Karpas-422 (cell line): ENCODE results near the gene TBC1D28. TPM values are rescaled to one million over a fixed set of nuclear protein-coding genes. Genes with fewer than 3 reads are reported as not detected.
"Not testable (repeated sequence)": the region's sequence is repeated elsewhere in the genome, so short reads cannot be mapped to it uniquely, and the experiment has no call there.

Source experiments
- DNase-seq: peaks from one replicate; pipeline ENCODE4 v3.0.0-alpha.2; 2015
- H2AFZ ChIP-seq: fragments of 200-600 bp; sonication (generic); 2 replicates; pipeline ENCODE4 v1.6.1; 2014; ENCODE audit warnings: antibody characterized with exemption, low read length, mixed read lengths
- H3K27ac ChIP-seq: fragments of 200-600 bp; sonication (generic); 2 replicates; pipeline ENCODE4 v1.5.1; 2014; ENCODE audit warnings: mild to moderate bottlenecking, low read length, moderate library complexity
- H3K27me3 ChIP-seq: fragments of 200-600 bp; sonication (generic); 2 replicates; pipeline ENCODE4 v1.6.1; 2014; ENCODE audit warnings: low read length, mixed read lengths
- H3K36me3 ChIP-seq: fragments of 200-600 bp; sonication (generic); 2 replicates; pipeline ENCODE4 v1.6.1; 2014; ENCODE audit warnings: low read length, mixed read lengths; ENCODE audit not compliant: insufficient read depth
- H3K4me1 ChIP-seq: fragments of 200-600 bp; sonication (generic); 2 replicates; pipeline ENCODE4 v1.6.1; 2014; ENCODE audit warnings: mild to moderate bottlenecking, low read length, mixed read lengths
- H3K4me2 ChIP-seq: fragments of 200-600 bp; sonication (generic); 2 replicates; pipeline ENCODE4 v1.6.1; 2014; ENCODE audit warnings: low read length, low read depth, mild to moderate bottlenecking; ENCODE audit not compliant: poor library complexity, severe bottlenecking
- H3K4me3 ChIP-seq: fragments of 200-600 bp; sonication (generic); 2 replicates; pipeline ENCODE4 v1.5.1; 2014; ENCODE audit warnings: mild to moderate bottlenecking, antibody characterized with exemption, low read length, mixed read lengths
- H3K79me2 ChIP-seq: fragments of 200-600 bp; sonication (generic); 2 replicates; pipeline ENCODE4 v1.6.1; 2014; ENCODE audit warnings: mild to moderate bottlenecking, low read length, mixed read lengths
- H3K9ac ChIP-seq: fragments of 200-600 bp; sonication (generic); 2 replicates; pipeline ENCODE4 v1.6.0; 2014; ENCODE audit warnings: low read length
- H3K9me2 ChIP-seq: fragments of 200-600 bp; sonication (generic), shearing (Covaris generic); replicated peaks from 2 replicates; pipeline ENCODE4 v1.6.0; 2014; ENCODE audit warnings: mild to moderate bottlenecking, low read length, moderate library complexity; ENCODE audit not compliant: insufficient read depth
- H3K9me3 ChIP-seq: fragments of 300-700, 200-600 bp; sonication (generic); 2 replicates; pipeline ENCODE4 v1.6.1; 2014; ENCODE audit warnings: low read length, mixed read lengths
- H4K20me1 ChIP-seq: fragments of 200-600 bp; sonication (generic); 2 replicates; pipeline ENCODE4 v1.6.1; 2014; ENCODE audit warnings: mild to moderate bottlenecking, antibody characterized with exemption, low read length, low read depth; ENCODE audit not compliant: insufficient read depth
- total RNA-seq: library from RNA; depleted of rRNA; stranded (reverse); fragments of >200 nt; shearing (Covaris generic); gene quantifications from 2 replicates; pipeline ENCODE4 v1.2.3, GENCODE V29; 2014; ENCODE audit warnings: low replicate concordance; rRNA removed

TBC1D28 gene
- not detected in 2 replicates for total RNA-seq

GRCh38 chr17:18644291-18644690 lies at the start of gene TBC1D28:
TSS of gene TBC1D28 (minus strand) at chr17:18644391. CDS start at chr17:18641352, 3,039 bp downstream.
- not testable (repeated sequence) for H2AFZ ChIP-seq, DNase-seq, H3K27ac ChIP-seq, H4K20me1 ChIP-seq, H3K9ac ChIP-seq, H3K79me2 ChIP-seq, H3K4me3 ChIP-seq, H3K27me3 ChIP-seq, H3K9me3 ChIP-seq, H3K36me3 ChIP-seq, H3K4me2 ChIP-seq, H3K4me1 ChIP-seq, H3K9me2 ChIP-seq

- H3K9me3 ChIP-seq, H3K27me3 ChIP-seq, H3K9me2 ChIP-seq, H3K79me2 ChIP-seq, H3K4me1 ChIP-seq, H3K27ac ChIP-seq, H4K20me1 ChIP-seq, H3K36me3 ChIP-seq: not testable (repeated sequence)
- Histone ChIP-seq H3K9ac (peak overlapping the region; percentile 80), H3K4me2 (peak overlapping the region; percentile 63), H3K4me3 (peak overlapping the region; percentile 69), H2AFZ (peak overlapping the region; percentile 71; the same call in 1 of the 2 replicates)
- peak; percentile 44 for DNase-seq
Observed at GRCh38 chr17:18682668-18683067, 38.5 kb upstream of the TBC1D28 start.

DNA sequence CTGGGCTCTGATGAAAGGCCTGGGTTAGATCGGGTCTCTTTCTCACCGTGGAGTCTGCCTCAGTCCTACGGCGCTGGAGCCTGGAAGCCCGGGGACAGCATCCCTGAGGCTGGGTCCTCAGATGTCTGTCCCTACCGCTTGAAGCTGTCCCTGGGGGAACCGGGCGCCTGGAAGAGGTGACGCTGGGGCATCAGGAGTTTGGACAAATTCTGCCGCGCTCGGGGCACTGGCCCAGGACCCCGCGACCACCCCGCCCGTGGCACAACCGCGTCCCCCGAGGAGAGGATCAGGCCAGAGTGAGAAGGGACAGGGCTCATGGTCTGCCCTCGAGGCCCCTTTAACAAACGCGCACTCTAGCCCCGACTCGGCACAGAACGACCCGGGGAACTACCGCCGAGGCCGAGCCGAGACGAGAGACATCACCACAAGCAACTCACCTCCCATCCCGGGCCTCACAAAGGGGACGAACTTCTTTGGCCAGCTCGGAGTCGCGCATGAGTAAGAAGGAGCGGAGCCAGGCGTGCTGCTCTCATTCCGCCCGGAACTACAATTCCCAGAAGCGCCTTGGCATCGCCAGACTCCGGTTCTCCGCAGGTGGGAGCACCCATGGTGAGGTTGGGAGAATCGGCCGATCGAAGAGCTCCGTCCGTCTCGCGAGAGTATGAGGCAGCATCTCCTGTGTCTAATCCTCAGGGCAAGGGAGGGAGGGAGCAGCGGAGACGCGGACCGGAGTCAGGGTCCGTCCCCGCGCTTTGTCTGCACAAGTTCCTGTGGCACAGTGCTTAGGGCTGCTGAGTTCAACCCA lies 37.8 kb upstream of the TBC1D28 start, which contains the start of gene FOXO3B:
TSS of gene FOXO3B (minus strand) at position 548 of the 805 bp plus-strand sequence. CDS start 663 bp downstream, outside the sequence.
- Histone ChIP-seq H3K9ac (peak within 1 kb of the TSS; percentile 80), H2AFZ (peak within 1 kb of the TSS; percentile 75), H3K4me2 (peak within 1 kb of the TSS; percentile 63), H3K4me3 (peak within 1 kb of the TSS; percentile 69)
- not testable (repeated sequence) for H3K79me2 ChIP-seq, H3K9me2 ChIP-seq, H3K27me3 ChIP-seq, H3K9me3 ChIP-seq, H3K27ac ChIP-seq, H3K4me1 ChIP-seq, H3K36me3 ChIP-seq, H4K20me1 ChIP-seq
- DNase-seq, result peak; percentile 97

GRCh38 chr17:18677381-18677780 lies 33.2 kb upstream of the TBC1D28 start:
- H3K27me3 ChIP-seq, result not testable (repeated sequence)

DNA sequence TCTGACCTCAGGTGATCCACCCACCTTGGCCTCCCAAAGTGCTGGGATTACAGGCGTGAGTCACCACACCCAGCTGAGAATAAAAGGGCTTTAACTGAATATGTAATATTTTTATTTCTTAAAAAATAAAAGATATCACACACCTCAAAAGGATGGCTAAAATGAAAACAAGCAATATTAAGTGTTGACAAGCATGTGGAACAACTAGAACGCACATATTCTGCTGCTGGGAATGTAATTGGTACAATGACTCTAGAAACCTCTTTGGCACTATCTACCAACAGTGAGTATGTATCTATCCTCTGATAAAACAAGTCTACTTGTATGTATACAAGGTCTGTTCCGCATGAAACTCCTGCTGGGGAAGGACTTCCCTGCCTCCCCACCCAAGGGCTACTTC lies 32.7 kb upstream of the TBC1D28 start:
- not testable (repeated sequence) for DNase-seq, H3K27ac ChIP-seq, H3K9ac ChIP-seq, H3K4me3 ChIP-seq, H3K27me3 ChIP-seq, H3K4me2 ChIP-seq, H3K9me3 ChIP-seq, H3K79me2 ChIP-seq, H2AFZ ChIP-seq, H3K4me1 ChIP-seq, H4K20me1 ChIP-seq, H3K9me2 ChIP-seq
- H3K36me3 ChIP-seq, result peaks cover 13% of the 10 kb centered on the region

More at GRCh38 chr17:18677381-18677780, 33.2 kb upstream of the TBC1D28 start:
- not testable (repeated sequence) for H3K9me3 ChIP-seq, H3K9me2 ChIP-seq, H3K4me1 ChIP-seq, H3K9ac ChIP-seq, H2AFZ ChIP-seq, H3K79me2 ChIP-seq, H3K4me3 ChIP-seq, H4K20me1 ChIP-seq, H3K4me2 ChIP-seq, DNase-seq, H3K27ac ChIP-seq
- H3K36me3 ChIP-seq, result peaks cover 13% of the 10 kb centered on the region

GRCh38 chr17:18672395-18673227 lies 28.4 kb upstream of the TBC1D28 start:
- H3K79me2 ChIP-seq, H3K9me2 ChIP-seq, H4K20me1 ChIP-seq, H3K9me3 ChIP-seq, DNase-seq, H3K4me1 ChIP-seq, H3K27ac ChIP-seq, H3K27me3 ChIP-seq, H3K4me3 ChIP-seq, H3K9ac ChIP-seq, H3K4me2 ChIP-seq, H2AFZ ChIP-seq: not testable (repeated sequence)
- peaks cover 31% of the 10 kb centered on the region for H3K36me3 ChIP-seq

- H3K79me2 ChIP-seq, H4K20me1 ChIP-seq, H3K9me3 ChIP-seq, DNase-seq, H3K4me3 ChIP-seq, H2AFZ ChIP-seq, H3K27me3 ChIP-seq, H3K9me2 ChIP-seq, H3K9ac ChIP-seq, H3K27ac ChIP-seq, H3K4me1 ChIP-seq, H3K4me2 ChIP-seq: not testable (repeated sequence)
- H3K36me3 ChIP-seq, result peaks cover 22% of the 10 kb centered on the region
Observed at GRCh38 chr17:18668625-18669024, 24.4 kb upstream of the TBC1D28 start.

GRCh38 chr17:18667535-18667934 lies 23.3 kb upstream of the TBC1D28 start:
- not testable (repeated sequence) for H3K9ac ChIP-seq, H3K27ac ChIP-seq, H4K20me1 ChIP-seq, H2AFZ ChIP-seq, H3K27me3 ChIP-seq, H3K9me3 ChIP-seq, H3K4me1 ChIP-seq, H3K4me2 ChIP-seq, H3K9me2 ChIP-seq, H3K4me3 ChIP-seq, H3K79me2 ChIP-seq, DNase-seq
- peaks cover 22% of the 10 kb centered on the region for H3K36me3 ChIP-seq
